Fibroblast of villous mesenchyme (primary cell): ENCODE measurements around the gene PLAU. TPM values are rescaled to one million over a fixed set of nuclear protein-coding genes. Genes with fewer than 3 reads are reported as not detected.
"Not testable (repeated sequence)": the region's sequence is repeated elsewhere in the genome, so short reads cannot be mapped to it uniquely, and the experiment has no call there.

Source experiments
- DNase-seq: peaks from one replicate; pipeline ENCODE4 v3.0.0-alpha.2; 2010; ENCODE audit warnings: low read depth
- H3K4me3 ChIP-seq: 2 replicates; pipeline ENCODE4 v1.5.1; 2011; ENCODE audit warnings: low read depth, mild to moderate bottlenecking, low read length
- total RNA-seq: library from RNA; depleted of rRNA; stranded (reverse); fragments of >200 nt; gene quantifications from 2 replicates; pipeline ENCODE4 v1.2.3, GENCODE V29; 2012
- TF ChIP-seq, protein P1 (sequence below): IDR thresholded peaks from 2 replicates; pipeline ENCODE4 v1.5.1; 2012; ENCODE audit warnings: low read depth, mild to moderate bottlenecking, low read length; ENCODE audit not compliant: insufficient read depth

The PLAU gene
- total RNA-seq, 1 donor, result 104 TPM

DNA sequence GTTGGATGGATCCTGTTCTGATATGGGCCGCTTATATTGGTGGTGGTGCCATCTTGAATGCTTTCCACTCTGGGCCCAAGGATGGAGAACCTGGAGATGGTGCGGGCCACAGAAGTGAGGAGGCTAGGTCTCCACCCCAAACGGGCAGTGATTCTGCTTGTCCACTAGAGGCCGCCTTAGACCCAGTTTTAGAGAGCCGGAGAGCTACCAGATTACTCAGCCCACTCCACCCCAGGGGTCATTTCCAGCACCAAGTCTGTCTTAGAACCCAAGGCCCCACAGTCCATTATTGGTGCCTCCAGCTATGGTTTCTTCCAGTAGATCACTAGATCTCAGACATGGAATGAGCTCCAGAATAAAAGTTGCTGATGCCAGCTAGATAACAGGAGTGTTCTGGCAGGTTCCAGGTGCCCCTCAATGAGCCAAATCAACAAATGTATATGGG lies 24.8 kb upstream of the PLAU start:
- TF ChIP-seq, protein P1, sequence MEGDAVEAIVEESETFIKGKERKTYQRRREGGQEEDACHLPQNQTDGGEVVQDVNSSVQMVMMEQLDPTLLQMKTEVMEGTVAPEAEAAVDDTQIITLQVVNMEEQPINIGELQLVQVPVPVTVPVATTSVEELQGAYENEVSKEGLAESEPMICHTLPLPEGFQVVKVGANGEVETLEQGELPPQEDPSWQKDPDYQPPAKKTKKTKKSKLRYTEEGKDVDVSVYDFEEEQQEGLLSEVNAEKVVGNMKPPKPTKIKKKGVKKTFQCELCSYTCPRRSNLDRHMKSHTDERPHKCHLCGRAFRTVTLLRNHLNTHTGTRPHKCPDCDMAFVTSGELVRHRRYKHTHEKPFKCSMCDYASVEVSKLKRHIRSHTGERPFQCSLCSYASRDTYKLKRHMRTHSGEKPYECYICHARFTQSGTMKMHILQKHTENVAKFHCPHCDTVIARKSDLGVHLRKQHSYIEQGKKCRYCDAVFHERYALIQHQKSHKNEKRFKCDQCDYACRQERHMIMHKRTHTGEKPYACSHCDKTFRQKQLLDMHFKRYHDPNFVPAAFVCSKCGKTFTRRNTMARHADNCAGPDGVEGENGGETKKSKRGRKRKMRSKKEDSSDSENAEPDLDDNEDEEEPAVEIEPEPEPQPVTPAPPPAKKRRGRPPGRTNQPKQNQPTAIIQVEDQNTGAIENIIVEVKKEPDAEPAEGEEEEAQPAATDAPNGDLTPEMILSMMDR, result peak; percentile 82
- DNase-seq, result peak; percentile 84

DNA sequence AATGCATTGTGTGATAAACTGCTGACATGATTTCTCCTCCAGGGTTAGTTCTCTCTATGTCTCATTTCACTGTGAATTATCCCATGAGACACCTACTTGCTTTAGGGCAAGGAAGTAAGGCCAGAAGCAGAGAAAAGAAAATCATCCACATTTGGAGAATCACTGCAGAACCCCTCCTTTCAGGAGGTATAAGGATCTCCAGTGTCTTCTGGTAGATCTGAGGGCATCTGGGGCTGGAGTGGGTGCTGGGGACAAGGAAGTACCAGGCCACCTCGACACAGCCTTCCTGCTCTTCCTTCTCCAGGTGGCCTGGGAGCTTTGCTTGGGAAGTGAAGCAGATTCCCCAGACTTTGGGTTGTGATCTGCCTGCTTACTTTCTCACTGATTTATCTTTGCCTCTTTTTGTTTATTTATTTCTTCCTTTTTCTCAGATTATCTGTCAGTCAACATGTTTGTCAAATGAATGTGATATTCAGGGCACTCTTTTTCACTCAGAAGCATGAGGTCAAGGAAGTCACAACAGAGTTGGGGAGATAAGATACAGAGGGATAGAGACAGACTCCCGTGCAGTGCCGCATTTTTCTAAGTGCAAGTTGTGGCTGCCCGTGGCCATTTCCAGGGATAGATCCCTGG lies 24.2 kb upstream of the PLAU start:
- TF ChIP-seq, protein P1, result no peak
- no peak for DNase-seq
- H3K4me3 ChIP-seq, result no peak overlapping the region

More for the DNA sequence above, 24.8 kb upstream of the PLAU start:
- H3K4me3 ChIP-seq, result no peak overlapping the region

DNA sequence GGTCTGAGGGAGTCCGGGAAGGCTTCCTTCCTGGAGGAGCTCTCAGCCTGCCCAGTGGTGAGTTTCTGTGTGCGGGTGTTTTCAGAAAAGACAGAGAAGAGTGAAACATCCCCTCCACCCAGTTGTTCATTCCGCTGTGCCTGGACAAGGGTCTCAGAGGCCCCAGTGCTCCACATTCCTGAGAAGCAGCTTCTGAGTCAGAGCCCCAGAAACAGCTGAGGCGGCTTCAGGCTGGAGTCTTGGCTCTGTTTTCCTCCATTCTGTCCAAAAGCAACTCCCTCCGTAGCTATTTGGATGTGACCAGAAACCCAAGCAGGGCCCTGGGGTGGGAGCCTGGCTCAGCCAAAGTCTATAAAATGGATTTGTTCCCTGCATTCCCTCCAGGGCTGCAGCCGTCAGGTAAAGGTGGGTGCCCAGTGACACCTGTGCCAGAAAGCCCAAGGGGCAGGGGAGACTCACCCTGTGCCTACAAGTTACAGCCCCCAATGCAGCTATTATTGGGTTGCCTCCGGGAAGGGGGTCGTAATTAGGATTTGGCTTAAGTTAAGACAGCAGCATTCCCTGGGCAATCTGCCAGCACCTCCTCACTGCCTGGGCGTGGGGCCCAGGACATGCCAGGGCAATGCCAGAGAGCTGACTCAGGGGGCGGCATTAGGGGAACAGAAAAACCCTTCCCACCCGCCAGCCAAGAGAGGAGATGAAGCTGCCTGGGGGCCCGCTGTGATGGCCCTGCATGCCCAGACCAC lies 23.5 kb upstream of the PLAU start:
- peak; percentile 83 for DNase-seq
- TF ChIP-seq, protein P1, result peak; percentile 12
- no peak overlapping the region for H3K4me3 ChIP-seq

DNA sequence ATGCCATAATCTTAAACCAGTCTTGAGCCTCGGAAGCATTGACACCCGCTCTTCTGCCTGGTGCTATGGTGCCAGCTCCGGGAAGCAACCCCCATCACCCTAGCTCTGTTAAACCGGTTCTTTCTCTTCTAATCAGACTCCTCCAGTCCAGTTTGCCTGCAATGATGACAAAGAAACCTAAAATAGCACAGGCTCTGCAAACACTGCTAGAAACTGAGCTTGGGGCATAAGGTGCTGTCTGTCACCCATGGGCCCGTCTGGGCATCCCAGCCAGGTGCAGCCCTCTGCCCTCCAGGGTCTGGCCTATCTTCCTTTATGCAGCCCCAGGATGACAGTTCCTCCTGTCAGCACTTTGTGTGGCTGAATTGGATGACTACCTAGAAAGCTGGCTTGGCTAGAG lies 22.4 kb upstream of the PLAU start:
- no peak for DNase-seq

DNA sequence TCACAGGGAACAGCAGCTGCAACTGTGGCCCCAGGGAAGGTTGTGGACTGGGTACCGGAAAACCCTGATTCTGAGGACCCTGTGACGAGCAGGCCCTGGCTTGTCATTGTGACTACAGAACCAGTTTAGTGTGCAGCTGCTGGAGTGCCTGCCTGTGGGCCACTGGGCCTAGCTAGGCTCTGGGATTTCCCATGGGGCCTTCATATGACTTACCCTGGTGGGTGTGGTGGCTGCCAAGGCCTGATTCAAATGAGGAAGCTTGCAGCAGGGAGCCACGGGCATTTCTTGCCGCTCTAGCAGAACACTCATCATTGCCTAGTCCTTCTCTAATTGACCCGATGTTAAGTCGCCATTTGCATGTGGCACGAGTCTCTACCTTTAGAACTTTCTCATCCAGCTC lies 21.9 kb upstream of the PLAU start:
- H3K4me3 ChIP-seq, result no peak overlapping the region
- DNase-seq, result peak; percentile 41
- TF ChIP-seq, protein P1, result no peak

More for the DNA sequence above, 22.4 kb upstream of the PLAU start:
- H3K4me3 ChIP-seq, result no peak overlapping the region
- TF ChIP-seq, protein P1, result no peak

DNA sequence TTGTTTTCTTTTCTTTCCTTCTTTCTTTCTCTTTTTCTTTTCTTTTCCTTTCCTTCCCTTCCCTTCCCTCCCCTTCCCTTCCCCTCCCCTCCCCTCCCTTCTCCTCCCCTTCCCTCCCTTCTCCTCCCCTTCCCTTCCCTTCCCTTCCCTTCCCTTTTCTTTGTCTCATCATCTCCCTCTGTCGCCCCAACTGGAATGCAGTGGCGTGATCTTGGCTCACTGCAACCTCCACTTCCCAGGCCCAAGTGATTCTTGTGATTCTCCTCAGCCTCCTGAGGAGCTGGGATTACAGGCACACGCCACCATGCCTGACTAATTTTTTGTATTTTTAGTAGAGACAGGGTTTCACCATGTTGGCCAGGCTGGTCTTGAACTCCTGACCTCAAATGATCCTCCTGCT lies 21.5 kb upstream of the PLAU start:
- not testable (repeated sequence) for H3K4me3 ChIP-seq, DNase-seq

DNA sequence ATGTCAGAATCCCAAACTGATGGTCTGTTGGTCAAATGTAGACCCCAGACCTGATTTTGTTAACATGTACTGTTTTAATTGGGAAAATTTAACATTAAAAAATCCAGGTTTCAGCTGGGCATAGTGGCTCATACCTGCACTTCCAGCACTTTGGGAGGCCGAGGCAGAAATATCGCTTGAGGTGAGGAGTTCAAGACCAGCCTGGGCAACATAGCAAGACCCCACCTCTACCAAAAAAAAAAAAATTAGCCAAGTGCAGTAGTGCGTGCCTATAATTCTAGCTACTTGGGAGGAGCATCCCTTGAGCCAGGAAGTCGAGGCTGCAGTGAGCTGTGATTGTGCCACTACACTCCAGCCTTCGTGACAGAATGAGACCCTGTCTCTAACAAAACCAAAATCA lies 20.7 kb upstream of the PLAU start:
- no peak overlapping the region for H3K4me3 ChIP-seq
- DNase-seq, result no peak
- TF ChIP-seq, protein P1, result no peak

DNA sequence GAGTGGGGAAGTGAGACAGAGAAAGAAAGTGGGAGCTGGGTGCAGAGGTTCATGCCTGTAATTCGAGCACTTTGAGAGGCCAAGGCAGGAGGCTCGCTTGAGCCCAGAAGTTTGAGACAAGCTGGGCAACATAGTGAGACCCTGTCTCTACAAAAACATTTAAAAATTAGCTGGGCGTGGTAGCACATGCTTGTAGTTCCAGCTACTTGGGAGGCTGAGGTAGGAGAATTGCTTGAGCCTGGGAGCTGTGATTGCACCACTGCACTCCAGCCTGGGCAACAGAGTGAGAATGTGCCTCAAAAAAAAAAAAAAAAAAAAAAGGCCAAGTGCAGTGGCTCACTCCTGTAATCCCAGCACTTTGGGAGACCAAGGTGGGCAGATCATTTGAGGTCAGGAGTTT lies 20.1 kb upstream of the PLAU start:
- not testable (repeated sequence) for H3K4me3 ChIP-seq, DNase-seq
